ENCODE data around the gene FOXP1.

FOXP1 gene

GRCh38 chr3:71210257-71211007 lies 373.1 kb downstream of the FOXP1 start:
- TF ChIP-seq CTCF (IDR thresholded peaks at IDR 0.05; ENCODE audit: low read depth, low read length) = no peak
- TF ChIP-seq EZH2phosphoT487 (IDR thresholded peaks at IDR 0.05; ENCODE audit: low read depth) = no peak
- no peaks in the 10 kb centered on the region for H3K27me3 ChIP-seq (ENCODE audit: low read depth, low read length)
- no peak overlapping the region for H3K4me2 ChIP-seq (ENCODE audit: low read length)
- H3K9me3 ChIP-seq (ENCODE audit: insufficient read depth, low read length) = no peaks in the 10 kb centered on the region
- H3K79me2 ChIP-seq (ENCODE audit: low read length) = no peaks in the 10 kb centered on the region
- no peak overlapping the region for H3K27ac ChIP-seq (ENCODE audit: low read length)
- no peaks in the 10 kb centered on the region for H3K36me3 ChIP-seq (replicated peaks; ENCODE audit: low read depth, low read length)
- H3K4me3 ChIP-seq (ENCODE audit: low read length) = no peak overlapping the region
- no peaks in the 10 kb centered on the region for H3K4me1 ChIP-seq (ENCODE audit: low read length)
- H4K20me1 ChIP-seq (ENCODE audit: insufficient read depth, low read length) = no peaks in the 10 kb centered on the region
- no peak overlapping the region for H2AFZ ChIP-seq (ENCODE audit: low read depth, low read length)
- no peak overlapping the region for H3K9ac ChIP-seq (ENCODE audit: low read length)

GRCh38 chr3:71208211-71209095 lies 375.1 kb downstream of the FOXP1 start:
- H3K79me2 ChIP-seq (ENCODE audit: low read length) = no peaks in the 10 kb centered on the region
- no peak overlapping the region for H2AFZ ChIP-seq (ENCODE audit: low read depth, low read length)
- H3K27ac ChIP-seq (ENCODE audit: low read length) = no peak overlapping the region
- H3K36me3 ChIP-seq (replicated peaks; ENCODE audit: low read depth, low read length) = no peaks in the 10 kb centered on the region
- no peak overlapping the region for H3K4me3 ChIP-seq (ENCODE audit: low read length)
- no peak overlapping the region for H3K4me2 ChIP-seq (ENCODE audit: low read length)
- TF ChIP-seq EZH2phosphoT487 (IDR thresholded peaks at IDR 0.05; ENCODE audit: low read depth) (no peak), CTCF (IDR thresholded peaks at IDR 0.05; ENCODE audit: low read depth, low read length) (no peak)
- H3K9ac ChIP-seq (ENCODE audit: low read length) = no peak overlapping the region
- no peaks in the 10 kb centered on the region for H3K9me3 ChIP-seq (ENCODE audit: insufficient read depth, low read length)
- no peaks in the 10 kb centered on the region for H4K20me1 ChIP-seq (ENCODE audit: insufficient read depth, low read length)
- no peaks in the 10 kb centered on the region for H3K4me1 ChIP-seq (ENCODE audit: low read length)
- H3K27me3 ChIP-seq (ENCODE audit: low read depth, low read length) = no peaks in the 10 kb centered on the region

- H3K36me3 ChIP-seq (replicated peaks; ENCODE audit: low read depth, low read length) = no peaks in the 10 kb centered on the region
- no peaks in the 10 kb centered on the region for H3K9me3 ChIP-seq (ENCODE audit: insufficient read depth, low read length)
- no peak overlapping the region for H3K4me2 ChIP-seq (ENCODE audit: low read length)
- no peaks in the 10 kb centered on the region for H4K20me1 ChIP-seq (ENCODE audit: insufficient read depth, low read length)
- H3K27me3 ChIP-seq (ENCODE audit: low read depth, low read length) = no peaks in the 10 kb centered on the region
- no peaks in the 10 kb centered on the region for H3K4me1 ChIP-seq (ENCODE audit: low read length)
- no peak overlapping the region for H3K27ac ChIP-seq (ENCODE audit: low read length)
- H3K4me3 ChIP-seq (ENCODE audit: low read length) = no peak overlapping the region
- H3K9ac ChIP-seq (ENCODE audit: low read length) = no peak overlapping the region
- no peak overlapping the region for H2AFZ ChIP-seq (ENCODE audit: low read depth, low read length)
- TF ChIP-seq CTCF (IDR thresholded peaks at IDR 0.05; ENCODE audit: low read depth, low read length) (no peak), EZH2phosphoT487 (IDR thresholded peaks at IDR 0.05; ENCODE audit: low read depth) (no peak)
- no peaks in the 10 kb centered on the region for H3K79me2 ChIP-seq (ENCODE audit: low read length)
Observed at GRCh38 chr3:71207632-71208031, 375.9 kb downstream of the FOXP1 start.

Measured in OCI-LY3 (cell line).